ENCODE measurements around the gene HACD2.

- TF ChIP-seq ZNF24 (IDR thresholded peaks at IDR 0.05) (no peak), NKRF (conservative IDR thresholded peaks at IDR 0.05) (no peak)
- TF ChIP-seq, protein P1, sequence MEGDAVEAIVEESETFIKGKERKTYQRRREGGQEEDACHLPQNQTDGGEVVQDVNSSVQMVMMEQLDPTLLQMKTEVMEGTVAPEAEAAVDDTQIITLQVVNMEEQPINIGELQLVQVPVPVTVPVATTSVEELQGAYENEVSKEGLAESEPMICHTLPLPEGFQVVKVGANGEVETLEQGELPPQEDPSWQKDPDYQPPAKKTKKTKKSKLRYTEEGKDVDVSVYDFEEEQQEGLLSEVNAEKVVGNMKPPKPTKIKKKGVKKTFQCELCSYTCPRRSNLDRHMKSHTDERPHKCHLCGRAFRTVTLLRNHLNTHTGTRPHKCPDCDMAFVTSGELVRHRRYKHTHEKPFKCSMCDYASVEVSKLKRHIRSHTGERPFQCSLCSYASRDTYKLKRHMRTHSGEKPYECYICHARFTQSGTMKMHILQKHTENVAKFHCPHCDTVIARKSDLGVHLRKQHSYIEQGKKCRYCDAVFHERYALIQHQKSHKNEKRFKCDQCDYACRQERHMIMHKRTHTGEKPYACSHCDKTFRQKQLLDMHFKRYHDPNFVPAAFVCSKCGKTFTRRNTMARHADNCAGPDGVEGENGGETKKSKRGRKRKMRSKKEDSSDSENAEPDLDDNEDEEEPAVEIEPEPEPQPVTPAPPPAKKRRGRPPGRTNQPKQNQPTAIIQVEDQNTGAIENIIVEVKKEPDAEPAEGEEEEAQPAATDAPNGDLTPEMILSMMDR (IDR thresholded peaks at IDR 0.05 in 2 of 3, conservative IDR thresholded peaks at IDR 0.05 in 1 of 3; ENCODE audit: control insufficient read depth in 2 of 3, extremely low read depth in 1 of 3, insufficient read depth in 1 of 3, low read depth in 3 of 3, low read length in 3 of 3): no peak
Measured at GRCh38 chr3:123442908-123443307, 141.9 kb downstream of the HACD2 start.
